ENCODE results near the gene CHRM3.

The CHRM3 gene

GRCh38 chr1:239383714-239384113, 2.7 kb upstream of the CHRM3 start:
- Histone ChIP-seq H3K9ac (ENCODE audit: low read depth, low read length) (no peak overlapping the region), H3K4me1 (ENCODE audit: insufficient read depth, low read length) (no peaks in the 10 kb centered on the region), H3K9me3 (ENCODE audit: control insufficient read depth, insufficient read depth, low read length) (no peaks in the 10 kb centered on the region; the same call in 1 of the 2 replicates)

DNA sequence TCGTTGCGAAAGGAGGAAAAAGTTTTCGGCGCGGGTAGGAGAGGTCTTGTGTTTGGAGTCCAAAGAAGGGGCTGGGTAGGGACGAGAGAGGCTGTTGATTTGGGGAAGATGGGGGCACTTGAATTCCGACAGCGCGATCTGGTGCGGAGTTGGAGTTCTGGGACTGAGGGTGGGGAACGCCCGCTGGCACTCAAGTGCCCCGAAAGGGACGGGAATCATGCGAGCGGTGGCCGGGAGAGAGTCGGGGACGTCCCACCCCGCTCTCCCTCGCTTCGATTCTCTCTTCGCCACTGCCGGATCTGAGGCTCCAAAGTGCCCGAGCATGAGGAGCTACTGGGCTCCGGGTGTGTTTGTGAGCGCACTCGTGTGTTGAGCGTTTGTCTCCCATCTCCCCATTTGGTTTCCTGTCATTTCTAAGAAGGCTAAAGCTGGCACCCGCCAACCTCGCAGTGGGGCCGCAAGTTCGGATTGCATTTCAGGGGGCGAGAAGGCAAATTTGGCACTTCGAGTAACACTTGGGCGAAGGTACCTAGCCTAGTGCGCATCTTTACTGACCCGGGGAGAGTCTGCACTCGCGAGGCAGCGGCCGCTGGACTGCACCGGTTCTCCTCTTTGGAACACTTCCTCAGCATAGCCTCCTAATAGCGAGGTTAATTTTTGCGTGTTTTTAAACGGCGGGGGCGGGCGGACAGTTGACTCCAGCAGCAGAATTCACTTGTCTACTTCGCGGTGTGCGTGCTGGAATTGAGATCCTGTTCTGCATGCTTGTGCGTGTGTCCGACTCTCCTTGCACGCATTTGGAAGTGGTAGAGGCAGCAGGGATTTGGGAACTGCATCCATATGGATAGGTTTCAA, 1.2 kb downstream of the CHRM3 start:
- H3K9ac ChIP-seq (ENCODE audit: low read depth, low read length) = peak overlapping the region; percentile 67
- H3K9me3 ChIP-seq (ENCODE audit: control insufficient read depth, insufficient read depth, low read length) = no peaks in the 10 kb centered on the region
- no peaks in the 10 kb centered on the region for H3K36me3 ChIP-seq (ENCODE audit: insufficient read depth, low read length)
- no peaks in the 10 kb centered on the region for H3K4me1 ChIP-seq (ENCODE audit: insufficient read depth, low read length)

More at GRCh38 chr1:239383714-239384113, 2.7 kb upstream of the CHRM3 start:
- H3K36me3 ChIP-seq (ENCODE audit: insufficient read depth, low read length) = no peaks in the 10 kb centered on the region

DNA sequence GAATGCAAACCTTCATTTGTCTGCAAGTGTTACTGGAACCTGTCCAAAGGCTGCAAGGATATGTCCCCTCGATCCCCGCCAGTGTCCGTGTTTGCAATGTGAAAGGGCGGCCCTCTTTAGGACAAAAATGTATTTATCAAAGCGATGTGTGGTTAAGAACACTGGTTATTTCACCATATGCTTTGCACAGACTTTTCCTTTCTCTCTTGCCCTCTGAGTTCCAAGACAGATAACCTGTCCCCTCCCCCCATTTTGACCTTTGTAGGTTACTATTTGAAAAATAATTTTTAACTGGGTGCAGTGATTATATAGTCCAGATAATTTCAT, 1.8 kb downstream of the CHRM3 start:
- H3K9me3 ChIP-seq (ENCODE audit: control insufficient read depth, insufficient read depth, low read length) = no peaks in the 10 kb centered on the region
- no peaks in the 10 kb centered on the region for H3K36me3 ChIP-seq (ENCODE audit: insufficient read depth, low read length)
- H3K9ac ChIP-seq (ENCODE audit: low read depth, low read length) = peak overlapping the region; percentile 67; the same call in 1 of the 2 replicates
- no peaks in the 10 kb centered on the region for H3K4me1 ChIP-seq (ENCODE audit: insufficient read depth, low read length)

DNA sequence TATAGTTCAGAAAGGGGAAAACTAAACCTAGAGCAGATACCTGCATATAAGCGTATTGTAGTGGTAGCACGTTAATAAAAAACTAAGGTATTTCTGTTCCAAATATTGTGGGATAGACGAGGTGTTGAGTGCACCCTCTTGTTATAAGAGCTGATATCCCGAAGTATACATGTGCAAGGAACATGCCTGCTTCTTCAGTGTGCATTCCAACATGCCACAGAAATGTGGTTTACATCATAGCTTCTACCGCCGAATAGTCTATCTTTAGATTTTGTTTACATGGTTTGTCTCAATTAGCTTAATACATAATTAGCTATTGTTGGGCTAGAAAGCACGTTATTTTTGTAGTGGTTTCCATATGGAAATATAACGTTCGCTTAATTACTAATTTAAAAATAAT, 2.2 kb downstream of the CHRM3 start:
- no peaks in the 10 kb centered on the region for H3K4me1 ChIP-seq (ENCODE audit: insufficient read depth, low read length)
- no peaks in the 10 kb centered on the region for H3K9me3 ChIP-seq (ENCODE audit: control insufficient read depth, insufficient read depth, low read length)
- no peak overlapping the region for H3K9ac ChIP-seq (ENCODE audit: low read depth, low read length)
- no peaks in the 10 kb centered on the region for H3K36me3 ChIP-seq (ENCODE audit: insufficient read depth, low read length)

DNA sequence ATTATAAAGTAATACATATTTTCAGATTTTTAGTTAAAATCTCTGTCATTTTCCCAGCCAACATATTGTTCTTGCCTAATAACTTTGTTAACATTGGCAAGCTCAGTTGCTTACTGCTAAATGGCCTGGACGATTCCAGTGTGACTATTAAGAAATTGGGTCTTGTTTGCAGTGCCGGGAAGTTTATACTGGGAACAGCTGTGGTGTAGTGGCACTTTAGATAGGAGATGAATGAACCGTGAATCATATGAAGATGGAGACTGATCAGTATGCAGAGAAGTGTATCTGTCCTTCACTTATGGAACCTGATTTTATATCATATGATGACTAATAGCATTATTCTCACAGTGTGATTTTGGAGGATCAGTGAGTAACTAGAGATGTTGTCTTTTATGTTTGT, 3.3 kb downstream of the CHRM3 start:
- Histone ChIP-seq H3K9me3 (ENCODE audit: control insufficient read depth, insufficient read depth, low read length) (no peaks in the 10 kb centered on the region), H3K9ac (ENCODE audit: low read depth, low read length) (no peak overlapping the region), H3K36me3 (ENCODE audit: insufficient read depth, low read length) (no peaks in the 10 kb centered on the region), H3K4me1 (ENCODE audit: insufficient read depth, low read length) (no peaks in the 10 kb centered on the region)

- Histone ChIP-seq H3K9ac (ENCODE audit: low read depth, low read length) (no peak overlapping the region), H3K9me3 (ENCODE audit: control insufficient read depth, insufficient read depth, low read length) (no peaks in the 10 kb centered on the region), H3K36me3 (ENCODE audit: insufficient read depth, low read length) (no peaks in the 10 kb centered on the region), H3K4me1 (ENCODE audit: insufficient read depth, low read length) (no peaks in the 10 kb centered on the region)
Measured at GRCh38 chr1:239392271-239392670, 5.9 kb downstream of the CHRM3 start.

DNA sequence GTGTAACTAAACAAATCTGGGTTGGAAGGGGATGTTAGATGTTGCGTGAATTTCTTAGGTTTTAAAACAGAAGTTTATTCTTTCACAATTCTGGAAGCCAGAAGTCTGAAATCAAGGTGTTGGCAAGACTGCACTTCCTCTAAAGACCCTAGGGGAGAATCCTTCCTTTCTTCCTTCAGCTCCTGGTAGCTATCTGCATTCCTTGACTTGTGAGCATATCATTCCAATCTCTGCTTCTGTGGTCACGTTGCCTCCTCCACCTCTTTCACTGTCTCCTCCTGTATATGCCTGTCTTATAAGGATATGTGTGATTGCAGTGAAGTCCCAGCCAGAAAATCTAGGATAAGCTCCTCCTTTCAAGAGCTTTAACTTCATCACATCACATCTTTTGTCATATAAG, 7.7 kb downstream of the CHRM3 start:
- Histone ChIP-seq H3K4me1 (ENCODE audit: insufficient read depth, low read length) (no peaks in the 10 kb centered on the region), H3K9me3 (ENCODE audit: control insufficient read depth, insufficient read depth, low read length) (no peaks in the 10 kb centered on the region), H3K36me3 (ENCODE audit: insufficient read depth, low read length) (no peaks in the 10 kb centered on the region), H3K9ac (ENCODE audit: low read depth, low read length) (no peak overlapping the region)

DNA sequence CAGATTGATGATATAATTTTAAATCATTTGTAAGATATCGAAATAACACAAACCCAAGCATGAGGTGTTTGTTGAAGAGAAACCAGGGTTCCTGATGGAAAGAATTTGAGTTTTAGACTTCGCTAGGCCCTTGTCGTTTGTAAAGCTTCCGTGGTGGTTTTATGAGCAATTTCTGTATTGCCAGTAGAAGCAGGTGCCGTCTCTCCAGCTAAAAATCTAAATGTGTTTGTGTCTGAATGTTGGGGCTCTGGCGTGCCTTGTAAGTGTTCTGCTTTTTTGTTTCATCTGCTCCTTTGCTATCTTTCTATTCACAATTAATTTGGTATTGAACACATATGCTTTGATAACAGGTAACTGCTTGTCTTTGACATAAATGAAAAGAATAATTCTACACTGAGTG, 27.5 kb downstream of the CHRM3 start:
- no peaks in the 10 kb centered on the region for H3K36me3 ChIP-seq (ENCODE audit: insufficient read depth, low read length)
- no peak overlapping the region for H3K9ac ChIP-seq (ENCODE audit: low read depth, low read length)
- H3K4me1 ChIP-seq (ENCODE audit: insufficient read depth, low read length) = no peaks in the 10 kb centered on the region

GRCh38 chr1:239417221-239417620, 30.9 kb downstream of the CHRM3 start:
- H3K36me3 ChIP-seq (ENCODE audit: insufficient read depth, low read length) = no peaks in the 10 kb centered on the region
- H3K9me3 ChIP-seq (ENCODE audit: control insufficient read depth, insufficient read depth, low read length) = no peaks in the 10 kb centered on the region
- H3K4me1 ChIP-seq (ENCODE audit: insufficient read depth, low read length) = no peaks in the 10 kb centered on the region
- no peak overlapping the region for H3K9ac ChIP-seq (ENCODE audit: low read depth, low read length)

More for the DNA sequence above, 27.5 kb downstream of the CHRM3 start:
- no peaks in the 10 kb centered on the region for H3K9me3 ChIP-seq (ENCODE audit: control insufficient read depth, insufficient read depth, low read length)

GRCh38 chr1:239417986-239418640, 31.7 kb downstream of the CHRM3 start:
- H3K36me3 ChIP-seq (ENCODE audit: insufficient read depth, low read length) = no peaks in the 10 kb centered on the region
- H3K4me1 ChIP-seq (ENCODE audit: insufficient read depth, low read length) = no peaks in the 10 kb centered on the region
- no peaks in the 10 kb centered on the region for H3K9me3 ChIP-seq (ENCODE audit: control insufficient read depth, insufficient read depth, low read length)
- H3K9ac ChIP-seq (ENCODE audit: low read depth, low read length) = no peak overlapping the region

- no peaks in the 10 kb centered on the region for H3K9me3 ChIP-seq (ENCODE audit: control insufficient read depth, insufficient read depth, low read length)
- H3K9ac ChIP-seq (ENCODE audit: low read depth, low read length) = no peak overlapping the region
- H3K4me1 ChIP-seq (ENCODE audit: insufficient read depth, low read length) = no peaks in the 10 kb centered on the region
- H3K36me3 ChIP-seq (ENCODE audit: insufficient read depth, low read length) = no peaks in the 10 kb centered on the region
Measured at GRCh38 chr1:239418681-239419080, 32.3 kb downstream of the CHRM3 start.

- Histone ChIP-seq H3K4me1 (ENCODE audit: insufficient read depth, low read length) (no peaks in the 10 kb centered on the region), H3K9me3 (ENCODE audit: control insufficient read depth, insufficient read depth, low read length) (no peaks in the 10 kb centered on the region), H3K9ac (ENCODE audit: low read depth, low read length) (no peak overlapping the region), H3K36me3 (ENCODE audit: insufficient read depth, low read length) (no peaks in the 10 kb centered on the region)
Measured at GRCh38 chr1:239421811-239422210, 35.4 kb downstream of the CHRM3 start.

DNA sequence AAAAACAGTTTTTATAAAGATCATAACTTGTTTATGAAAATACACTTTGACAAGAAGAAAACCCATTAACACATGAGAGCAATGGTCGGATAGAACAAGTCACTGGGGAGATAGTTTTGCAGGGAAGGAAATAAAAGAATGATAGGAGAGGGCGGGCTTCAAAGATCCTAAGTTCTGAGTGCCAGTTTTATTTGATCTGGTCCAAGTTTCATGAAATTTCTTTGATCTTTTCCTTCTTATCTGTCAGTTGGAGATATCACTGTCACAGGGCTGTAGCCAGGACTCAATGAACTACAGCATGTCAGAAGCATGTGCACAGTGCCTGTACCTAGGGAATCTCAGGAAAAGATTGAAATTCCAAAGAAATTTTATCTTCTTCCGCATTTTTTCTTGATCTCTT, 36.5 kb downstream of the CHRM3 start:
- Histone ChIP-seq H3K9me3 (ENCODE audit: control insufficient read depth, insufficient read depth, low read length) (no peaks in the 10 kb centered on the region; the same call in 1 of the 2 replicates), H3K9ac (ENCODE audit: low read depth, low read length) (no peak overlapping the region), H3K4me1 (ENCODE audit: insufficient read depth, low read length) (no peaks in the 10 kb centered on the region), H3K36me3 (ENCODE audit: insufficient read depth, low read length) (no peaks in the 10 kb centered on the region)

GRCh38 chr1:239426821-239427475, 40.6 kb downstream of the CHRM3 start:
- no peaks in the 10 kb centered on the region for H3K36me3 ChIP-seq (ENCODE audit: insufficient read depth, low read length)
- H3K4me1 ChIP-seq (ENCODE audit: insufficient read depth, low read length) = no peaks in the 10 kb centered on the region
- no peak overlapping the region for H3K9ac ChIP-seq (ENCODE audit: low read depth, low read length)
- no peaks in the 10 kb centered on the region; the same call in 1 of the 2 replicates for H3K9me3 ChIP-seq (ENCODE audit: control insufficient read depth, insufficient read depth, low read length)

- no peaks in the 10 kb centered on the region for H3K36me3 ChIP-seq (ENCODE audit: insufficient read depth, low read length)
- H3K4me1 ChIP-seq (ENCODE audit: insufficient read depth, low read length) = no peaks in the 10 kb centered on the region
- H3K9me3 ChIP-seq (ENCODE audit: control insufficient read depth, insufficient read depth, low read length) = no peaks in the 10 kb centered on the region; the same call in 1 of the 2 replicates
- H3K9ac ChIP-seq (ENCODE audit: low read depth, low read length) = no peak overlapping the region
Measured at GRCh38 chr1:239427712-239428111, 41.3 kb downstream of the CHRM3 start.

Measured in ES-I3 (cell line).